ENCODE results near the gene ZNF414.

ZNF414 gene

GRCh38 chr19:8484331-8484894 is 29.6 kb downstream of the ZNF414 start:
- H3K27me3 ChIP-seq (ENCODE audit: insufficient read depth, poor library complexity, severe bottlenecking): no peaks in the 10 kb centered on the region
- TF ChIP-seq CTCF (IDR thresholded peaks at IDR 0.05; ENCODE audit: insufficient read depth, low read length) (no peak), GABPA (IDR thresholded peaks at IDR 0.05; ENCODE audit: low read depth) (no peak), SPI1 (IDR thresholded peaks at IDR 0.05; ENCODE audit: borderline replicate concordance, low read depth) (peak; percentile 41; the same call in 1 of the 2 replicates), POLR2AphosphoS5 (IDR thresholded peaks at IDR 0.05; ENCODE audit: low read depth) (0 out of 2 replicates have a peak, but pooled peaks have one; percentile 17)
- TF ChIP-seq, protein P1, sequence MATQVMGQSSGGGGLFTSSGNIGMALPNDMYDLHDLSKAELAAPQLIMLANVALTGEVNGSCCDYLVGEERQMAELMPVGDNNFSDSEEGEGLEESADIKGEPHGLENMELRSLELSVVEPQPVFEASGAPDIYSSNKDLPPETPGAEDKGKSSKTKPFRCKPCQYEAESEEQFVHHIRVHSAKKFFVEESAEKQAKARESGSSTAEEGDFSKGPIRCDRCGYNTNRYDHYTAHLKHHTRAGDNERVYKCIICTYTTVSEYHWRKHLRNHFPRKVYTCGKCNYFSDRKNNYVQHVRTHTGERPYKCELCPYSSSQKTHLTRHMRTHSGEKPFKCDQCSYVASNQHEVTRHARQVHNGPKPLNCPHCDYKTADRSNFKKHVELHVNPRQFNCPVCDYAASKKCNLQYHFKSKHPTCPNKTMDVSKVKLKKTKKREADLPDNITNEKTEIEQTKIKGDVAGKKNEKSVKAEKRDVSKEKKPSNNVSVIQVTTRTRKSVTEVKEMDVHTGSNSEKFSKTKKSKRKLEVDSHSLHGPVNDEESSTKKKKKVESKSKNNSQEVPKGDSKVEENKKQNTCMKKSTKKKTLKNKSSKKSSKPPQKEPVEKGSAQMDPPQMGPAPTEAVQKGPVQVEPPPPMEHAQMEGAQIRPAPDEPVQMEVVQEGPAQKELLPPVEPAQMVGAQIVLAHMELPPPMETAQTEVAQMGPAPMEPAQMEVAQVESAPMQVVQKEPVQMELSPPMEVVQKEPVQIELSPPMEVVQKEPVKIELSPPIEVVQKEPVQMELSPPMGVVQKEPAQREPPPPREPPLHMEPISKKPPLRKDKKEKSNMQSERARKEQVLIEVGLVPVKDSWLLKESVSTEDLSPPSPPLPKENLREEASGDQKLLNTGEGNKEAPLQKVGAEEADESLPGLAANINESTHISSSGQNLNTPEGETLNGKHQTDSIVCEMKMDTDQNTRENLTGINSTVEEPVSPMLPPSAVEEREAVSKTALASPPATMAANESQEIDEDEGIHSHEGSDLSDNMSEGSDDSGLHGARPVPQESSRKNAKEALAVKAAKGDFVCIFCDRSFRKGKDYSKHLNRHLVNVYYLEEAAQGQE (IDR thresholded peaks at IDR 0.05; ENCODE audit: insufficient replicate concordance, low read depth): no peak
- DNase-seq (ENCODE audit: low read depth in 1 of 2, low spot score in 1 of 2): peak in 1 of 2 experiments; percentile 92
- peak overlapping the region; percentile 83 for H3K27ac ChIP-seq (replicated peaks)
- H3K4me3 ChIP-seq (replicated peaks; ENCODE audit: insufficient read depth, low read length): no peak overlapping the region

GRCh38 chr19:8483165-8483564 is 30.8 kb downstream of the ZNF414 start:
- DNase-seq (ENCODE audit: low read depth in 1 of 2, low spot score in 1 of 2): no peak
- Histone ChIP-seq H3K27me3 (ENCODE audit: insufficient read depth, poor library complexity, severe bottlenecking) (no peaks in the 10 kb centered on the region), H3K27ac (replicated peaks) (no peak overlapping the region), H3K4me3 (replicated peaks; ENCODE audit: insufficient read depth, low read length) (no peak overlapping the region)
- TF ChIP-seq GABPA (IDR thresholded peaks at IDR 0.05; ENCODE audit: low read depth) (no peak), SPI1 (IDR thresholded peaks at IDR 0.05; ENCODE audit: borderline replicate concordance, low read depth) (no peak), POLR2AphosphoS5 (IDR thresholded peaks at IDR 0.05; ENCODE audit: low read depth) (no peak), CTCF (IDR thresholded peaks at IDR 0.05; ENCODE audit: insufficient read depth, low read length) (no peak)
- TF ChIP-seq, protein P1 (IDR thresholded peaks at IDR 0.05; ENCODE audit: insufficient replicate concordance, low read depth): no peak

DNA sequence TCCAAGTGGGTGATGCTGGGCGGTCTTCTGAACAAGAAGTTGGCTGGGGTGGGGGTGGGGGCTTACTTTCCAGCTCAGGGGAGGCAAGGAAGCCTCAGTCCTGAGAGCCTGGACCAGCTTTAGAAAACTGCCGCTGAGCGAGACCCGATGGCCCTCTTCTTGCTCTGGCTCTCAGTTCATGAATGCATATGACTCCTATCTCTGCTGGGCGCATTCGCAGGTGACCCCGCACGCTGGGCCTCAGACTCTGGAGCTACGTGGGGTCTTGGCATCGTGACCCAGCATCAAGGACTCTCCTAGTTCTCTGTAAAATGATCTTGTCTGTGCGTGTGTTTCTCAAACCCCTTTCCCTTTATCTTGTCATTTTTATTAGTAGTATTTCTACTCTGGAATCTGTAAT is 31.3 kb downstream of the ZNF414 start:
- TF ChIP-seq GABPA (IDR thresholded peaks at IDR 0.05; ENCODE audit: low read depth) (no peak), CTCF (IDR thresholded peaks at IDR 0.05; ENCODE audit: insufficient read depth, low read length) (no peak), POLR2AphosphoS5 (IDR thresholded peaks at IDR 0.05; ENCODE audit: low read depth) (no peak), SPI1 (IDR thresholded peaks at IDR 0.05; ENCODE audit: borderline replicate concordance, low read depth) (no peak)
- TF ChIP-seq, protein P1 (IDR thresholded peaks at IDR 0.05; ENCODE audit: insufficient replicate concordance, low read depth): no peak
- Histone ChIP-seq H3K4me3 (replicated peaks; ENCODE audit: insufficient read depth, low read length) (no peak overlapping the region), H3K27ac (replicated peaks) (no peak overlapping the region), H3K27me3 (ENCODE audit: insufficient read depth, poor library complexity, severe bottlenecking) (no peaks in the 10 kb centered on the region)
- DNase-seq (ENCODE audit: low read depth in 1 of 2, low spot score in 1 of 2): no peak
